Subcutaneous abdominal adipose tissue (tissue), 5 donors: Measurements from ENCODE around the gene SUV39H2.
"Not testable (repeated sequence)": the region's sequence is repeated elsewhere in the genome, so short reads cannot be mapped to it uniquely, and the experiment has no call there.

Experiments used
- H3K27ac ChIP-seq: one replicate; pipeline ENCODE4 v1.7.0; 2013; ENCODE audit warnings: low read depth, mild to moderate bottlenecking, inconsistent platforms, low read length, moderate library complexity
- H3K27me3 ChIP-seq, 5 donors: one replicate each; pipeline ENCODE4 v1.7.0; 2013; ENCODE audit warnings: low read length in 5 of 5, inconsistent platforms in 1 of 5; ENCODE audit not compliant: control insufficient read depth in 5 of 5, insufficient read depth in 4 of 5
- H3K36me3 ChIP-seq, 5 donors: one replicate each; pipeline ENCODE4 v1.7.0; 2013; ENCODE audit warnings: low read length in 5 of 5; ENCODE audit not compliant: control insufficient read depth in 5 of 5, insufficient read depth in 5 of 5
- H3K4me1 ChIP-seq, 5 donors: one replicate each; pipeline ENCODE4 v1.7.0; 2013; ENCODE audit warnings: low read length in 5 of 5, mild to moderate bottlenecking in 3 of 5, moderate library complexity in 1 of 5; ENCODE audit not compliant: control insufficient read depth in 5 of 5, insufficient read depth in 5 of 5
- H3K4me3 ChIP-seq, 5 donors: one replicate each; pipeline ENCODE4 v1.7.0; 2013; ENCODE audit warnings: low read length in 5 of 5, low read depth in 1 of 5
- H3K9ac ChIP-seq, 5 donors: one replicate each; pipeline ENCODE4 v1.7.0; 2013; ENCODE audit warnings: low read length in 5 of 5, mild to moderate bottlenecking in 4 of 5, moderate library complexity in 3 of 5
- H3K9me3 ChIP-seq, 5 donors: one replicate each; pipeline ENCODE4 v1.7.0; 2013; ENCODE audit warnings: low read length in 5 of 5; ENCODE audit not compliant: control insufficient read depth in 5 of 5
- donor health status: healthy.
- donor health status: healthy.
- donor health status: healthy.
- donor health status: healthy.
- donor health status: healthy.

SUV39H2 gene

DNA sequence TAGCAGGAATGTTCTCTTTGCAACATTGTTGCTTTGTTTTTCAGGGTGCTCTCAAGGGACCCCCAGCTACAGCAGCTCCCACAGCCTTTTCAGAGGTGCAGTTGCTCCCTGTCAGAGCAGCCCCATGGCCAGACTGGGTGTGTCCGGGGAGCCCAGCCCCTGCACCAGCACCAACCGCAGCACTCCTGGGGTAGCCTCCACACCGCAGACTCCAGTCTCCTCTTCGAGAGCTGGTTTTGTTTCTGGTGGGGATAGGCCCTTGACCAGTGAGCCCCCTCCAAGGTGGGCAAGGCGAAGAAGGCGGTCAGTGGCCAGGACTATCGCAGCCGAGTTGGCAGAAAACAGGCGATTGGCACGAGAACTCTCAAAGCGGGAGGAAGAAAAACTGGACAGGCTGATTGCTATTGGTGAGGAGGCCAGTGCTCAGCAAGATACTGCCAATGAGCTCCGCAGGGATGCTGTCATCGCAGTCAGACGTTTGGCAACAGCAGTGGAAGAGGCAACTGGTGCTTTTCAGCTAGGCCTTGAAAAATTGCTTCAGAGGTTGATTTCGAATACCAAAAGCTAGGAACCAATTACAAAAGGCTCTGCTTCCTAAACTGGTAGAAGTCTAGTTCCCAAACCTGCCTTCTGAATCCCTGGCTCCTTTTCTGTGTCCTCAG lies 35.2 kb upstream of the SUV39H2 start:
- Histone ChIP-seq H3K27ac (no peak overlapping the region), H3K36me3 (peaks cover 26 to 47% (median 35%) of the 10 kb centered on the region in 5 donors), H3K9me3 (no peaks in the 10 kb centered on the region), H3K4me3 (no peak overlapping the region), H3K4me1 (peaks cover 0 to 13% (median 11%) of the 10 kb centered on the region in 5 donors), H3K9ac (no peak overlapping the region), H3K27me3 (no peaks in the 10 kb centered on the region)

DNA sequence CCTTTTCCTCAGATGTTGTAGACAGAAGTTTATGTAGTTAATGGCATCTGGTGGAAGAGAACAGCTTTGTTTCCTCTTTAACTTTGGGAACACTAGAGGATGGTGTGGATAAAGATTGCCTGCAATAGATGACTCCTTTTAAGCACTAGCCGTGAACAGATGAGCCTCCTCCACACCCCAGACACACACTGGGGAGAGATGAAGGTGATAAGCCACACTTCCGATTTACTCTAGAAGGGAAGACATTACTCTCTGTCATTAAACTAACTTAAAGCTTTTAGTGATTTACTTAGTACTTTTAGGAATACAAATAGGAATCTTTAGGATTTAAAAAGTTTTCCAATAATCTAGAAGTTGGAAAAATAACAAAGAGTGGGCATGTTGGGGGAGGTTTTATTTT lies 33.7 kb upstream of the SUV39H2 start:
- Histone ChIP-seq H3K27ac (no peak overlapping the region), H3K36me3 (peaks cover 31 to 54% (median 38%) of the 10 kb centered on the region in 5 donors), H3K9ac (no peak overlapping the region), H3K4me1 (no peaks in the 10 kb centered on the region), H3K27me3 (no peaks in the 10 kb centered on the region), H3K4me3 (no peak overlapping the region), H3K9me3 (no peaks in the 10 kb centered on the region)

DNA sequence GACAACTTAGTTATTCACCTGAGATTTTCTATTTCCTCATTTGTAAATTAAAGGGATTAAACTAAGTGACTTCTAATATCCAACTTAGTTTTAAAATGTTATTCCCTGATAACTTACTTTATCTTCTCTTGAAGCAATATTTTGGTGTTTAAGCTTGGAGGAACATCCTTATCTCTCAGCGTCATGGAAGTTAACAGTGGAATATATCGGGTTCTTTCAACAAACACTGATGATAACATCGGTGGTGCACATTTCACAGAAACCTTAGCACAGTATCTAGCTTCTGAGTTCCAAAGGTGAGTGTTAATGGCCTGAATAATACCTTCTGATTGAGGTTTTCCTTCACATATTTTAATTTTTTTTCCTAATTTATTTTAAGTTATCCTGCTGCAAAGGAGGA lies 26.4 kb upstream of the SUV39H2 start:
- H3K36me3 ChIP-seq, result peaks cover 11 to 29% (median 24%) of the 10 kb centered on the region in 5 donors
- H3K27ac ChIP-seq, result no peak overlapping the region

DNA sequence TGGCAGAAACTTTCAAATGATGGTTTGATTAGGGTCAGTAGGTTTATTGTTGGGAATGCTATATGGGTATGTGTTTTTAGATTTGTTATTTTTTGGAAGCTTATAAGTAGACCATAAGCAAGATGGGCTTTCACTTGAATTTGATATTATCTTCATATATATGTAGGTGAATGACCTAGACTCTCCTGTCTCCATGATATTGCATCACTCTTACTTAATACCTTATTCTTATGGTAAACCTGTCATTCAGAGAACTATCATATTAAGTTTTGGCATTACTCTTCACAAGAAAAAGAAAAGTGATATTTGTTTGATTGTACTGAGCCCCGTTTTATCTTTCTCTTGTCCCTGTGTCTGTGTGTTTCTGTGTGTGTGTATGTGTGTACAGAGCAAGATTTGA lies 23.2 kb upstream of the SUV39H2 start:
- no peak overlapping the region for H3K27ac ChIP-seq

More for the DNA sequence above, 26.4 kb upstream of the SUV39H2 start:
- Histone ChIP-seq H3K4me1 (no peaks in the 10 kb centered on the region), H3K27me3 (no peaks in the 10 kb centered on the region), H3K4me3 (no peak overlapping the region), H3K9me3 (no peaks in the 10 kb centered on the region), H3K9ac (no peak overlapping the region)

DNA sequence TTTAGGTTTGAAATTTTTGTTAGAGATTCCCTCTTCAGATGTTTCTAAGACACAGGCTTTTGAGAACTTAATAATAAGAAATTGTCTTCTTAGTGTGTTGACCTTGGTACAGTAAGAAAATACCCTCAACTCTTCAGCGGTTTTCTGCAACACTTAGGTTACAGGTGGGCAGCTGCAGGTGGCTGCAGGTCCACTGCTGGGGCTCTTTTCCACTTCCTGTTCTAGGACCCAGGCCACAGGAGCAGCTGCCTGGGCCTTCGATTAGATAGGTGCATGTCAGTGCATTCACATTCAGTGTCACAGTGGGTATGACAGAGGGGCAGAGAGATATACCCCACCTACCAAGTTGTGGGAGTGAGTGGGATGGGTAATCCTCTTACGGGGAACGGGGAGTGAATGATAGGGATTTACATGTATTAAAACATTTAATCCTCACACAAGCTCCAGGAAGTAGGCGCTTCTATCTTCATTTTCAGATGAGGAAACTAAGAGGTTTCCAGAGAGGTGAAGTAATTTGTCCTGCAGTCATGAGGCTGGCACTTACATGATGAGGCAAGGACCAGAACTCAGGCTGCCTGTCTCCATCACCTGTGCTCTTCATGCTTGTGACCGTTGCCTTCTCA lies 20.2 kb upstream of the SUV39H2 start:
- Histone ChIP-seq H3K27me3 (no peaks in the 10 kb centered on the region), H3K4me3 (no peak overlapping the region), H3K9me3 (no peaks in the 10 kb centered on the region), H3K4me1 (peaks cover 0 to 8% (median 0%) of the 10 kb centered on the region in 5 donors), H3K27ac (no peak overlapping the region), H3K9ac (no peak overlapping the region), H3K36me3 (peaks cover 10 to 31% (median 15%) of the 10 kb centered on the region in 5 donors)

More for the DNA sequence above, 23.2 kb upstream of the SUV39H2 start:
- Histone ChIP-seq H3K27me3 (no peaks in the 10 kb centered on the region), H3K4me1 (peaks cover 0 to 8% (median 0%) of the 10 kb centered on the region in 5 donors), H3K4me3 (no peak overlapping the region), H3K36me3 (peaks cover 15 to 33% (median 24%) of the 10 kb centered on the region in 5 donors), H3K9me3 (no peaks in the 10 kb centered on the region), H3K9ac (no peak overlapping the region)

DNA sequence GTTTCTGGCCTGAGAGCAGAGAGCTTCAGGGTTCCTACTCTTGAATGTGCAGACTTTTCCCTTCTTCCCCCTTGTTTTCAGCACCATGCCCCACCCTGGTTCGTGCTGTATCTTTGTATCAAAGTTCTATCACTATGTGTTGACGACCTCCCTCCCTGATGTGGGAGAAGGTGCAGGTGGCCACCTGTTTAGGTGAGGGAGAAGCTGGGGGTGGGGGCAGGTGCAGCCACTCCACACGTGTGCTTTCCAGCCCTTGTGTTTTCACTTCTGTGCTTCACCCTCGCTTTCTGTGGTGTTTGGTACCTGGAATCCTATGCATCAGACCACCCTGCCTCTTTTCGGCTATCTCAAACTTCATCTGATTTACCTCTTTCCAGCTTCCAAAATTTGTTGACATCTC lies 19.6 kb upstream of the SUV39H2 start:
- peaks cover 10 to 31% (median 14%) of the 10 kb centered on the region in 5 donors for H3K36me3 ChIP-seq
- H3K9me3 ChIP-seq, result no peaks in the 10 kb centered on the region
- H3K9ac ChIP-seq, result no peak overlapping the region
- peaks cover 0 to 8% (median 0%) of the 10 kb centered on the region in 5 donors for H3K4me1 ChIP-seq
- H3K27me3 ChIP-seq, result no peaks in the 10 kb centered on the region
- H3K4me3 ChIP-seq, result no peak overlapping the region
- no peak overlapping the region for H3K27ac ChIP-seq

DNA sequence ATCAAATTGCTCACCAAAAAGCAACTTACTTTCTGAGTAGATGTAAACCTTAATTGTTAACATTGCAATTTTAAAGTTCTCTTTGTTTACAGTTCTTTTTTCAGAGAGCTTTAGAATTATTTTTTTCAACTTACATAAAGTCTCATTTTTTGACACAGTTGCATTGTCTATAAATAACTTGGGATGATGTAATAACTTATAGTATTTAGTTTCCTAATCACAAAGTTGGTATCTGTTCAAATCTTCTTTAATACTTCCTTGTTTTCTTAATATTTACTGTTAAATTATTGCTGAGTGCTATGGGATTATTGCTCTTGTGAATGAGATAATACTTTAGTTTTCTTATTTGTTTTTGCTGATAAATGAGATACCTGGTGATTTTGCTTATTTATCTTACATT lies 18.9 kb upstream of the SUV39H2 start:
- Histone ChIP-seq H3K27ac (no peak overlapping the region), H3K4me1 (peaks cover 0 to 8% (median 0%) of the 10 kb centered on the region in 5 donors), H3K9ac (peak overlapping the region in 1 of 5 donors; percentile 11), H3K27me3 (no peaks in the 10 kb centered on the region), H3K4me3 (no peak overlapping the region), H3K36me3 (peaks cover 9 to 25% (median 10%) of the 10 kb centered on the region in 5 donors), H3K9me3 (no peaks in the 10 kb centered on the region)

DNA sequence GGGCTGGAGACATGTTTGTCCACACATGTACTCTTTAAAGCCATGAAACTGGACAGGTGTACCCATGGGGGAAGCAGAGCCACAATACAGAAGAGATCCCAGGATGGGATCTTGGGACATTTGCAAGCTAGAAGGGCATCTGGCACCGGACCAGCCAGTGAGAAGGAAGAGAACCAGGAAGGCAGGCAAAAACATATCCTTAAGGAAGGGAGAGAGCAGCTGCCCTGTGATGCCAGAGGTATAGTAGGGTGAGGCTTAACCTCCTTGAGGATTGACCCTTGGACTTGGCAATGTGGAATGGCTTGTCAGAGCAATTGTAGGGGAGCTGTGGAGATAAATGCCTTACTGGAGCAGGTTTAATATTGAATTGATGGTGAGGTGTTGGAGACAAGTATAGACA lies 17.9 kb upstream of the SUV39H2 start:
- no peaks in the 10 kb centered on the region for H3K9me3 ChIP-seq
- H3K4me3 ChIP-seq, result no peak overlapping the region
- peaks cover 6 to 22% (median 10%) of the 10 kb centered on the region in 5 donors for H3K36me3 ChIP-seq
- H3K4me1 ChIP-seq, result peaks cover 0 to 8% (median 0%) of the 10 kb centered on the region in 5 donors
- no peaks in the 10 kb centered on the region for H3K27me3 ChIP-seq
- H3K27ac ChIP-seq, result no peak overlapping the region
- H3K9ac ChIP-seq, result no peak overlapping the region

DNA sequence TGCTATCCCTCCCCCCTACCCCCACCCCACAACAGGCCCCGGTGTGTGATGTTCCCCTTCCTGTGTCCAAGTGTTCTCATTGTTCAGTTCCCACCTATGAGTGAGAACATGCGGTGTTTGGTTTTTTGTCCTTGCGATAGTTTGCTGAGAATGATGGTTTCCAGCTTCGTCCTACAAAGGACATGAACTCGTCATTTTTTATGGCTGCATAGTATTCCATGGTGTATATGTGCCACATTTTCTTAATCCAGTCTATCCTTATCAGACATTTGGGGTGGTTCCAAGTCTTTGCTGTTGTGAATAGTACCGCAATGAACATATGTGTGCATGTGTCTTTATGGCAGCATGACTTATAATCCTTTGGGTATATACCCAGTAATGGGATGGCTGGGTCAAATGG lies 14.2 kb upstream of the SUV39H2 start:
- H3K9ac ChIP-seq, H3K4me3 ChIP-seq, H3K4me1 ChIP-seq, H3K9me3 ChIP-seq, H3K27ac ChIP-seq, H3K27me3 ChIP-seq: not testable (repeated sequence)
- H3K36me3 ChIP-seq, result peaks cover 11 to 23% (median 16%) of the 10 kb centered on the region in 5 donors

DNA sequence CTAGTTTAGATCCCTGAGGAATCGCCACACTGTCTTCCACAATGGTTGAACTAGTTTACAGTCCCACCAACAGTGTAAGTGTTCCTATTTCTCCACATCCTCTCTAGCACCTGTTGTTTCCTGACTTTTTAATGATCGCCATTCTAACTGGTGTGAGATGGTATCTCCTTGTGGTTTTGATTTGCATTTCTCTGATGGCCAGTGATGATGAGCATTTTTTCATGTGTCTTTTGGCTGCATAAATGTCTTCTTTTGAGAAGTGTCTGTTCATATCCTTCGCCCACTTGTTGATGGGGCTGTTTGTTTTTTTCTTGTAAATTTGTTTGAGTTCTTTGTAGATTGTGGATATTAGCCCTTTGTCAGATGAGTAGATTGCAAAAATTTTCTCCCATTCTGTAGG lies 13.8 kb upstream of the SUV39H2 start:
- H3K9me3 ChIP-seq, H3K4me3 ChIP-seq: not testable (repeated sequence)

More for the DNA sequence above, 13.8 kb upstream of the SUV39H2 start:
- not testable (repeated sequence) for H3K4me1 ChIP-seq, H3K27me3 ChIP-seq, H3K27ac ChIP-seq, H3K9ac ChIP-seq
- peaks cover 15 to 26% (median 20%) of the 10 kb centered on the region in 5 donors for H3K36me3 ChIP-seq
